Hematopoietic multipotent progenitor cell (in vitro differentiated cells): ENCODE results near the gene PLA2G5. TPM values are rescaled to one million over a fixed set of nuclear protein-coding genes. Genes with fewer than 3 reads are reported as not detected.
"Not testable (repeated sequence)": the region's sequence is repeated elsewhere in the genome, so short reads cannot be mapped to it uniquely, and the experiment has no call there.

ENCODE experiments used
- DNase-seq, 3 donors: peaks; one replicate each; pipeline ENCODE4 v3.0.0-alpha.2; 2011 to 2015; ENCODE audit warnings: low read depth in 2 of 3, low spot score in 2 of 3
- total RNA-seq: library from RNA; depleted of rRNA; stranded (reverse); fragments of >200 nt; gene quantifications from one replicate; pipeline ENCODE4 v1.2.3, GENCODE V29; 2012

Gene PLA2G5
- total RNA-seq, 1 donor = not detected

- no peak for DNase-seq
These were observed 45.5 kb downstream of the PLA2G5 start for GRCh38 chr1:20115479-20115878.

GRCh38 chr1:20115916-20116315 lies 45.9 kb downstream of the PLA2G5 start:
- no peak for DNase-seq

GRCh38 chr1:20117236-20117635 lies 47.2 kb downstream of the PLA2G5 start:
- DNase-seq = no peak

- no peak for DNase-seq
These were observed 49.4 kb downstream of the PLA2G5 start, which contains the start of gene PLA2G2D for GRCh38 chr1:20119347-20119746. TSS of gene PLA2G2D (minus strand) at chr1:20119536. CDS start at chr1:20119498, 38 bp downstream.

DNA sequence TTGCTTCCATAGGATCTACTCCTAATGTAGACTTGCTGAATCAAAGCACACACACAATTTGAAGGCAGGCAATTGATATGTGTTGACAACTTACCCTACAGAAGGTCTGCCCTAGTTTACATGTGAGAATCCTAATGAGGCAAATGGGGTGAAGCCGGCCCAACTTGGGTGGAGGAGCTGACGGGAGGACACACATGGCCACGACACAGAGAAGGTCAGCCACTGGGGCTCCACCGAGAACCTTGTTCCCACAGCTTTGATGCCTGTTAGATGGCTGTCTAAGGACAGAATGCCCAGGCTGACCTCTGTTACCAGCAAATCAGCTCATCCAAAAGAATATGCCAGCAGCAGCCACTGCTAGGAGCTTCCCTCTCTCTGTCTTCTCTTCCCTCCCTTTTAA lies 50.8 kb downstream of the PLA2G5 start:
- DNase-seq = no peak

GRCh38 chr1:20123722-20124455 lies 53.9 kb downstream of the PLA2G5 start:
- DNase-seq = peak in 1 of 3 donors; percentile 34

DNA sequence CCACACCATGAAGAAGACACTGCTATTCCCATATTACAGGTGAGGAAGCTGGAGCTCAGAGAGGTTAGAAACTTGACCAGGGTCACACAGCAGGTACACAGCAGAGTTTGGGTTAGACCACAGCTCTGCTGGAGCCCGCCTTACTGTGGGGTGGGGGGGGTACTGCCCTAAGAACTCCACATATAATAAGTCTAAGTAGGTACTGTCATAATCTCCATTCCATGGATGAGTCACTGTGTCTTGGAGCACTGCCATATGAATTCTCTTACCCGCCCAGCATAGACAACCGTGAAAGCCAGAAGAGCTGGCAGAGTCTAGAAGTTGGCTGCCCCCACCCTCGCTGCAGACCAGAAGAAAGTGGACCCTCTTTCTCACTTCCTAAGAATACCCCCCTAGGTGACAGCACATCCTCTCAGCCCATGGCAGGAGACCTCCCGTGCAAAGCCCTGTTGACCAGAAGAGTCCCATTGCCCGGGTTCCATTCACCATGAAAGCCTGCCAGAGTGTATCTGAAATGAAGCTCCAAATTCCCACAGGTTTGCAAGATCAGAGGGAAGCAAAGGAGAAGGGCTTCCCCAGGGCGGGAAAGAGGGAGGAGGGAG lies 54.6 kb downstream of the PLA2G5 start:
- DNase-seq = no peak

GRCh38 chr1:20125100-20125499 lies 55.1 kb downstream of the PLA2G5 start:
- no peak for DNase-seq

DNA sequence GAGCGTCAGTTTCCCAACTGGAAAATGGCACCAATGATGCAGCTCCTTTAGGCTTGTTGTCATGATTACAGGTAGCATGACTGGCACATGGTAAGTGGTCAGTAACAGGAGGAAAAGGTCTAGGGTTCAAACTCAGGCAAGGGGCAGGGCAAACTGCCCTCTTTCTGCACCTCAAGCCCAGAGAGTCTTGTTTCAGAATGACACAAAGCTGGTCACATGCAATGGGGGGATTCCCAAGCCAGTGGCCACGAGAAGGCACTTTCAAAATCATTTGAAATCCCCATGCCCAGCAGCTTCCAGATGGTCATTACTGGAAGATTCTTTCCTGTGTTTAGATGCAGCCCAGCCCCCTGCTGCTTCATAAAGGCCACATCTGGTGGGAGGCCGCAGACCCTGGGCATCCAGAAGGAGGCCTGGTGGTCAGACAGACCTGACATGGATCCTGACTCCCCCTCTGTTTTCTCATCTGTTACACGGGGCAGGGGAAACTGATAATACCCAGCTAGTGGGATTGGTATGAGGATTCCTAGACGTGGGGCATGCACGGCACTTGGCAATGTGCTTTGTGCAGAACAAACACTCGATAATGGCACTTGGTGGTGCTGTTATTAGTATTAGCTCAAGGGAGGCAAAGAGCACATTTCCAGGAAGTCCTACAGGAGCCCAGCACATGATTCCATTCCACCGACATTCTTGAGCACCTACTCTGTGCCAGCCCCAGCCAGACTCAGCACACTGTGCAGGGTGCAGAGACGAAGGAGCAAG lies 56.2 kb downstream of the PLA2G5 start:
- DNase-seq = no peak

GRCh38 chr1:20126806-20127440 lies 56.9 kb downstream of the PLA2G5 start:
- DNase-seq = no peak

DNA sequence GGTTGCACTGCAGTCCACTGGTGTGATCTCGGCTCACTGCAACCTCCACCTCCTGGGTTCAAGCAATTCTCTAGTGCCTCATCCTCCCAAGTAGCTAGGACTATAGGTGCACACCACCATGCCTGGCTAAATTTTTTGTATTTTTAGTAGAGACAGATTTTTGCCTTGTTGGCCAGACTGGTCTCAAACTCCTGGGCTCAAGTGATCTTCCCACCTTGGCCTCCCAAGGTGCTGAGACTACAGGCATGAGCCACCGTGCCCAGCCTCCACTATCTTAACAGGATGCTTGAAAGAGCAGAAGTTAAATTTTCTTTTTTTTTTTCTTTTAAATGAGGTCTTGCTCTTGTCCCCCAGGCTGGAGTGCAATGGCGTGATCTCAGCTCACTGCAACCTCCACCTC lies 60.5 kb downstream of the PLA2G5 start:
- not testable (repeated sequence) for DNase-seq

DNA sequence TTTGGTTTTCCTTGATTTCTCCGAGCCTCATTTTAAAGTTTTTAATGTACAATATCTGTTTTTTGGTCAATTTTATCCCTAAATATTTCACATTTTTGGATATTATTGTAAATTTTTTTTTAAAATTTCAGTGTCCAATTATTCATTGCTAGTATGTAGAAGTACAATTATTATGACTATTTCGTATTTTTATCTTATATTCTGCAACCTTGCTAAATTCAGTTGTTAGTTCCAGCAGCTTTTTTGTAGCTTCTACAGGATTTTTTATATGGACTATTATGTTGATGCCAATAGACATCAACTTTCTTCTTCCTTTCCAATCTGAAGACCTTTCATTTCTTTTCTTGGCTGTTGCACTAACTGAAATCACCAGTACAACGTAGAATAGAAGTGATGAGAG lies 65.0 kb downstream of the PLA2G5 start:
- no peak for DNase-seq

GRCh38 chr1:20136249-20136648 lies 66.3 kb downstream of the PLA2G5 start:
- no peak for DNase-seq

DNA sequence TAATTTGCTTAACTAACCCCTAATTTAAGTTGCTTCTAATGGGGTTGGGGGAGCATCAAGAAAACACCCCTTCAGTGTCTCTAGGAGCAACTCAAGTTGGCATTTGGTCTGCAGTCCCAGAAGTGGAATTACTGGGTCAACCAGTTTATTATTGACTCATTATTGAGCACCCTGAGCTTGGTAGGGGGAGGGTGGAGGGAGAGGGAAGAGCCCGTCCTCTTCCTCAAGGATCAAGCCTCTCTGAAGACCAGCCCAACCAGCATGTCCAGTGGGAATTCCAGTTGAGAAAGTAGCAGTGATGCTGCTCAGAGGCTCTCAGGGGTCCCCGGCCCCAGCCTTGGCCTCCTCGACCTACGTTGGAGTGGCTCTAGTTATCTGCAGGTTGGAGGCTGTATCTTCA lies 67.1 kb downstream of the PLA2G5 start:
- no peak for DNase-seq

DNA sequence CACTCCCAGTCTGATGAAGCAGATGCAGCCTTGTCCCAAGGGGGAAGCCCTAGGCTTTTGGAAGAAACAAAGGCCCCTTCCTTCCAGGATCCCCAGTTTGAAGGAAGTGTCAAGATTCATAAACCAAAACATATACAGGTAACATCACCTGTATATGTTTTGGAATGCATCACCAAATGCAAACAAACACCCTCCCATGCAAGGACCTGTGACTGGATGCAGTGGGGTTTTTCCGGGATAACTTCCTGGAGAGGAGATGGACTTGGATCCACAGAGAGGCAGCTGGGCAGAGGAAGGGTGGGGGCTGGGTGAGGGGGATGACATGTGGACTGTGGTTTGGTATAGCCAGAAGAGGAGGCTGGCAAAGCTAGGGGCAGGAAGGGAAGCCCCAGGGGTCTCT lies 67.6 kb downstream of the PLA2G5 start:
- no peak for DNase-seq

GRCh38 chr1:20138346-20138745 lies 68.4 kb downstream of the PLA2G5 start:
- no peak for DNase-seq

- no peak for DNase-seq
These were observed 69.1 kb downstream of the PLA2G5 start, which contains the start of gene PLA2G2F for GRCh38 chr1:20138961-20139550. TSS of gene PLA2G2F (plus strand) at chr1:20139323. CDS start at chr1:20139428, 105 bp downstream.

GRCh38 chr1:20139776-20140612 lies 70.0 kb downstream of the PLA2G5 start:
- no peak for DNase-seq

DNA sequence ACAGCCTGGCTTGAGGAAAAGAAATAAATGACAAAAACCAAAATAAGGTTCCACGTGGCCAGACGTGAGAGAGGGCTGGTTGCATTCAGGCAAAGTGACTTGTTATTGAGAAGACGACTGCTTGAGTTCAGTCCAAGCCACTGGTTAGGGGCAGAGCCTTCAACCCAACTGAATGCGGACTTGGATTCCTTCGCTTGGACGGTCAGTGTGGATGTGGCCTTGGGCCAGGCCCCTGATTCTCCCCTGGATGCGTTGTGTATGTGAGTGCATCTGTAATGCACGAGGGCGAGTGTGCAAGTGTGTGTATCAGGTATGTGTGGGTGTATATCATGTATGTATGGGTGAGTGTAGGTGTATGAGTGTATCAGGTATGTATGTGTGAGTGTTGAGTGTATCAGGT lies 71.0 kb downstream of the PLA2G5 start:
- no peak for DNase-seq

GRCh38 chr1:20141466-20141865 lies 71.5 kb downstream of the PLA2G5 start:
- DNase-seq = no peak
